K562 (cell line): Measurements from ENCODE around the gene NCF2. TPM values are rescaled to one million over a fixed set of nuclear protein-coding genes. Genes with fewer than 3 reads are reported as not detected.

Experiments
- BCOR ChIP-seq: fragments of 450-650 bp; IDR thresholded peaks from 2 replicates; pipeline ENCODE4 v1.6.1; 2016
- C11orf30 ChIP-seq: fragments of 450-650 bp; IDR thresholded peaks from 2 replicates; pipeline ENCODE4 v1.6.1; 2016; ENCODE audit warnings: low read depth, mild to moderate bottlenecking
- CCNT2 ChIP-seq: IDR thresholded peaks from 2 replicates; pipeline ENCODE4 v1.6.1; 2011; ENCODE audit warnings: borderline replicate concordance, low read depth, mild to moderate bottlenecking, moderate library complexity, mixed read lengths, low read length; ENCODE audit not compliant: insufficient read length; ENCODE audit errors: extremely low read depth
- DDX20 ChIP-seq: fragments of 450-650 bp; IDR thresholded peaks from 2 replicates; pipeline ENCODE4 v1.6.1; 2016; ENCODE audit warnings: missing genetic modification characterization, low read depth, mild to moderate bottlenecking, missing compliant biosample characterization, moderate library complexity
- E2F4 ChIP-seq: sonication (generic); formaldehyde crosslinking; IDR thresholded peaks from 2 replicates; pipeline ENCODE4 v1.8.0; 2022; ENCODE audit warnings: mild to moderate bottlenecking, low read depth, missing genetic modification reagents
- KAT8 ChIP-seq: fragments of 450-650 bp; IDR thresholded peaks from 2 replicates; pipeline ENCODE4 v1.6.1; 2016; ENCODE audit warnings: low read depth, mild to moderate bottlenecking
- PTRF ChIP-seq: fragments of 450-650 bp; IDR thresholded peaks from 2 replicates; pipeline ENCODE4 v1.6.1; 2016; ENCODE audit warnings: mild to moderate bottlenecking, missing genetic modification characterization, missing compliant biosample characterization
- TCF7 ChIP-seq: sonication (generic); IDR thresholded peaks from 2 replicates; pipeline ENCODE4 v1.6.1; 2016; ENCODE audit warnings: antibody characterized with exemption, borderline replicate concordance
- TFE3 ChIP-seq: fragments of 450-650 bp; formaldehyde crosslinking; IDR thresholded peaks from 2 replicates; pipeline ENCODE4 v1.4.0; 2020; ENCODE audit warnings: mild to moderate bottlenecking, mixed read lengths
- ZNF277 ChIP-seq: fragments of 250-450 bp; sonication (Bioruptor Pico); IDR thresholded peaks from 2 replicates; pipeline ENCODE4 v1.8.0; 2022; ENCODE audit warnings: inconsistent platforms, mild to moderate bottlenecking, moderate library complexity, borderline replicate concordance
- ZNF324 ChIP-seq: fragments of 250-450 bp; sonication (Bioruptor Pico); IDR thresholded peaks from 2 replicates; pipeline ENCODE4 v1.4.0; 2020; ENCODE audit warnings: mild to moderate bottlenecking
- ZSCAN29 ChIP-seq: fragments of 450-650 bp; IDR thresholded peaks from 2 replicates; pipeline ENCODE4 v1.6.1; 2017
- polyA plus RNA-seq, 8 experiments: library from polyadenylated mRNA; depleted of rRNA in 4 of 8; stranded (reverse) in 5 of 8; unstranded in 3 of 8; fragments of >200 nt; fragmentation: Nextera tagmentation in 2 of 8; fragmentation: Illumina TruSeq in 1 of 8; extraction: Ambion mirVana in 2 of 8; extraction: Trizol in 1 of 8; gene quantifications; 2 replicates each; pipeline versions ENCODE4 v1.2.1 to v1.2.3, GENCODE V29; 2011 to 2014; ENCODE audit warnings: inconsistent platforms in 1 of 8, missing spikeins in 1 of 8
- total RNA-seq, 7 experiments: library from RNA; depleted of rRNA in 6 of 7; stranded (reverse); fragments of >200 nt in 6 of 7; fragmentation: Illumina TruSeq in 2 of 7; extraction: Trizol in 2 of 7; gene quantifications; 2 replicates each; pipeline versions ENCODE4 v1.2.1 to v1.2.3, GENCODE V29; 2011 to 2021; ENCODE audit warnings: low replicate concordance in 1 of 7
- TF ChIP-seq, protein P1 (sequence below): fragments of 450-650 bp; conservative IDR thresholded peaks from 2 replicates; pipeline ENCODE4 v1.6.1; 2016; ENCODE audit warnings: missing genetic modification characterization, low read depth, mild to moderate bottlenecking, missing compliant biosample characterization, moderate library complexity

Gene NCF2
- total and polyA plus RNA-seq, 9 of the 15 experiments (the other 6 are each of a cell fraction or from before 2014, with no cell fraction given) = 0.07 to 0.54 (median 0.16) TPM; not detected in 3

DNA sequence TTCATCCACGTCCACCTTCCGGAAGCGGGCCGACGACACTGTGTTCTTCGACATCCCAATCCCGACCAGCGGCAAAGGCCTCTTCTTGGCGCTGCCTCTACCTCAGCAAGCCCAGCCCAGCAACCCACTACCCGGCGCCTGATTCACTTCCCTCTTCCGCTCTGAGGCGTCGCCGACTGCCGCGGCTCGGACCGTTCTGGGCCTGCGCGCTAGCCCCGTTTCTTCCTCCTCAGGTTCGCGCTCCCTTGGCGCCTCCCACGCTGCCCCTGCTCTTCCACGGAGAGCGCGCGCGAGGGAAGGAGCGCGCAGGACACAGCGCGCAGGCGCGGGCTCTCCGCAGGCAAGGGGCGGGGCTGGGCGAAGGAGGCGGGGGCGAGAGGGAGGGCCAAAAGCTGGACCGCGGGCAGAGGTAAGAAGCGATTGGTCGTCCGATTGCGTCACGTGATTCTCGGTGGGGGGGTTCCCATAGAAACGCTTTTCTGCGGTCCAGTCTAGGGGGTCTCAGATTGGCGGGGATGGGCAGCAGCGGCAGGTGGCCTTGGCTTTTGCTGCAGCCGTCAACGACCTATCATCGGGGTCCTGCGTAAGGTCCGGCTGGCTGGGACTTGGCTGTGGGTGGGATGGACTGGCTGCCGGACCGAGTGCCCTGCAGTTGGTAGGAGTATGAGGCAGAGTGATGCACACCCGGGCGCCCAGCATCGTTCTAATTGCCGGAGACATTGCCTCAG is 45.5 kb upstream of the NCF2 start, which contains the start of gene ARPC5 (continued):
- TF ChIP-seq KAT8 = no peak
- TF ChIP-seq E2F4 (CRISPR knock-in tag) = peak; percentile 82; the same call in 1 of the 2 replicates
- TF ChIP-seq ZNF277 (CRISPR knock-in tag) = no peak
- TF ChIP-seq TFE3 = peak; percentile 99
- no peak for TF ChIP-seq ZNF324 (CRISPR knock-in tag)
- TF ChIP-seq DDX20 (tag) = no peak
- peak; percentile 26; the same call in 1 of the 2 replicates for TF ChIP-seq TCF7
- TF ChIP-seq CCNT2 = peak; percentile 53
- peak; percentile 29; the same call in 1 of the 2 replicates for TF ChIP-seq C11orf30
- TF ChIP-seq PTRF (tag) = no peak
- TF ChIP-seq ZSCAN29 = no peak
- TF ChIP-seq, protein P1, sequence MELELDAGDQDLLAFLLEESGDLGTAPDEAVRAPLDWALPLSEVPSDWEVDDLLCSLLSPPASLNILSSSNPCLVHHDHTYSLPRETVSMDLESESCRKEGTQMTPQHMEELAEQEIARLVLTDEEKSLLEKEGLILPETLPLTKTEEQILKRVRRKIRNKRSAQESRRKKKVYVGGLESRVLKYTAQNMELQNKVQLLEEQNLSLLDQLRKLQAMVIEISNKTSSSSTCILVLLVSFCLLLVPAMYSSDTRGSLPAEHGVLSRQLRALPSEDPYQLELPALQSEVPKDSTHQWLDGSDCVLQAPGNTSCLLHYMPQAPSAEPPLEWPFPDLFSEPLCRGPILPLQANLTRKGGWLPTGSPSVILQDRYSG (tag) = no peak
- TF ChIP-seq BCOR = 0 out of 2 replicates have a peak, but pooled peaks have one; percentile 15
